Hematopoietic multipotent progenitor cell treated with erythropoietin and hydrocortisone succinate and interleukin-3 and kit ligand, for 17 days (in vitro differentiated cells): ENCODE results near the gene SEC61A2.
"Not testable (repeated sequence)": the region's sequence is repeated elsewhere in the genome, so short reads cannot be mapped to it uniquely, and the experiment has no call there.

Experiments used
- DNase-seq: peaks from one replicate; pipeline ENCODE4 v3.0.0-alpha.2; 2015; ENCODE audit warnings: low spot score

Gene SEC61A2

DNA sequence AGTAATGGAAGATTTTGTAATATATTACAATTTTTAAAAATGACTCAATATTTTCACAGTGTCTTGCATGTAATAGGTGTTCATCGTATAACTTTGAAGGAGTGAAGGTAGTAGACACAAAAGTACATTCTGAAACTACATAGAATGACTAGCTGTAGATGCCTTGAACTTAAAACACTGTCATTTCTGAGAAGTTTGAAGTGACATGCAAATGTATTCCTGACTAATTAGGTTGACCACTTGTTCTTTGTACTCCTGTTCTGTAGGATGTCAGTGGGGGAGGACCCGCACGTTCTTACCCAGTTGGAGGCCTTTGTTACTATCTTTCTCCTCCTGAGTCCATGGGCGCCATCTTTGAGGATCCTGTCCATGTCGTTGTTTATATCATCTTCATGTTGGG is 31.2 kb downstream of the SEC61A2 start:
- no peak for DNase-seq

DNA sequence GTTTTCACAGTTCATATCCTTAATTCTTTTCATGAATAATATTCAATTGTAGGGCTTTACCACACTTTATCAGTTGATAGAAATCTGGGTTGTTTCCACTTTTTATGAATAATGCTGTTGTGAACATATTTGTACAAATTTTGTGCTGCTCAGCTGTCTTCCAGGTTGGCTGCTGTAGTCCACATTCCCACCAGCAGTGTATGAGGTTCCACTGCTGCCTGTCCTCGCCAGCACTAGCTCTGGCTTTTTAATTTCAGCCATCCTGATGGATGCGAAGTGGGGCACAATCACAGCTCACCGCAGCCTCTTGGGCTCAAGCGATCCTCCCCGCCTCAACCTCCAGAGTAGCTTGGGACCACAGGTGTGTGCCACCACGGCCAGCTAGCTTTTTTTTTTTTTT is 33.5 kb downstream of the SEC61A2 start:
- no peak for DNase-seq

DNA sequence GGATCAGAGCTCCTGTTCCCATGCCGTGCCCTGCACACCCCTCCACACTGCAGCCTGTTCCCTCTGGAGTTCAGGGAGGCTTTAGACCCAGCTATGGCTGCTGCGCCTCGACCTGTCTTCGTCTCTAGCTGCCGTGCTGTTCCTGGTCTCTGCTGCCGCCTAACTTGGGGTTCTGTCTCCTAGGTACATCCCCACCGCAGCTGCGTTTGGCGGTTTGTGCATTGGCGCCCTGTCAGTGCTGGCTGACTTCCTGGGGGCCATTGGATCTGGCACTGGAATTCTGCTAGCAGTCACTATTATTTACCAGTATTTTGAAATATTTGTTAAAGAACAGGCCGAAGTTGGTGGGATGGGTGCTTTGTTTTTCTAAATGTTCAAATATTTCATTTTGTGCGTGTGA is 34.6 kb downstream of the SEC61A2 start:
- no peak for DNase-seq

GRCh38 chr10:12165036-12165435 is 35.6 kb downstream of the SEC61A2 start:
- no peak for DNase-seq

- no peak for DNase-seq
Observed at GRCh38 chr10:12165999-12166775, 36.7 kb downstream of the SEC61A2 start.

DNA sequence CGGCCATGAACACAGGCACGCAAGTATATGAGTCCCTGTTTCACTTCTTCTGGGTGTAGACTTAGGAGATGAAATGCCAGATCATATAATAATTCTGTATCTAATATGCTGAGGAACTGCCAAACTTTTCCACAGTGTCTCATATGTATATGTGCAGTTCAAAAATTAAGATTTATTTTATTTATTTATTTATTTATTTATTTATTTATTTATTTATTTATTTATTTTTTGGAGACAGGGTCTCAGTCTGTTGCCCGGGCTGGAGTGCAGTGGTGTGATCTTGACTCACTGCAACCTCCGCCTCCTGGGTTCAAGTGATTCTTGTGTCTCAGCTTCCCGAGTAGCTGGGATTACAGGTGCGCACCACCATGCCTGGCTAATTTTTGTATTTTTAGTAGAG is 42.0 kb downstream of the SEC61A2 start:
- DNase-seq: not testable (repeated sequence)

DNA sequence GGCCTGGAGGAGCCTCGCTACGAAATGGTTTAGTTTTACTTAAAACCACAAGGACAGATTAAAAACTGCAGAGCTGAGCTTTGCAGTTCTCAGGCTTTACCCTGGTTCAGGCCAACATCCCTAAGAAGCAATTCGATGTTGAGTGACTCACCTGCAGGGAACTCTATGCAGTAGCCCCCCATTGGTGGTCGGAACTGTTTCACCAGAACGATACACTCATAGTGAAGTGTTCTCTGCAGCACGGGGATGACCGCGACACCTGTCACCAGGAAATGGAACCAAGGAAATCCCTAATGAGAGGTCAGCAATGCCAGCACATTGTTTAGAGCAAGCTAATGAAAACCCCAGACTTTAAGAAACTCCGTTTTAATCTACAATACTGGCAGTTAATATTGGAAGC is 48.2 kb downstream of the SEC61A2 start:
- DNase-seq: no peak

GRCh38 chr10:12179606-12180170 is 50.2 kb downstream of the SEC61A2 start:
- DNase-seq: no peak

DNA sequence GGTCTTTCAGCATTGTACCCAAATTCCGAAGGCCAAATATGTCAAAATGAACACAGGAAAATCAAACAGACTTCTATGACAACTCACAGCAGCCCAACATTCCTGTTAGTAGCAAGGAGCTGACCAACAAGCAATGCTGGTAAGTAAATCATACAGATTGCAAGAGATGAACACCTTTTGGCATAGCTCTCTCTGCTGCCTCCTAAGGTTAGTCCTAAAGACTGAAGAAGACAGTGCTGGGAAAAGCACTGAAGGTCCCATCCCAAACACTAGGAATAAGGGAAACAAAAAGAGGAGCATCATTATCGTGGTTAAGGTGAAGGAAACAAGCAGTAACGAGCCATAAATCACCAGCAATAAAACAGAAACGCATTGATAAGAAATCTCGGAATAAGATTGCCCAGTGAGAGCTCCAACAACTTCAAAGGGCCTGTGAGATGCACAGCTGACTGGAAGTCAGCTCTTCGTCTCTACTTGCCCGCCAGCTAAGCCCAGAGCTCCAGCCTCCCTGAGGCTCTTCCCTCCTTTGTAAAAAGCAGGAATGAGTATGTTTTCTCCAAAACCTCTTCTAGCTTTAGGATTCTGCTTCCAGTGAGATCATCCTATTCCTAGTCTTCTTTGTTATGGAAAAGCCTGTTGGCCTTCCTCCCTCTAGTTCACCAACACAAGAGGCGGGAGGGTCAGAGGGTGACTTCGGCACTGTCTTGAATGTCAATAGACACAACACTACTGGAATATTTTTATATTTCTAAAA is 50.9 kb downstream of the SEC61A2 start:
- no peak for DNase-seq

DNA sequence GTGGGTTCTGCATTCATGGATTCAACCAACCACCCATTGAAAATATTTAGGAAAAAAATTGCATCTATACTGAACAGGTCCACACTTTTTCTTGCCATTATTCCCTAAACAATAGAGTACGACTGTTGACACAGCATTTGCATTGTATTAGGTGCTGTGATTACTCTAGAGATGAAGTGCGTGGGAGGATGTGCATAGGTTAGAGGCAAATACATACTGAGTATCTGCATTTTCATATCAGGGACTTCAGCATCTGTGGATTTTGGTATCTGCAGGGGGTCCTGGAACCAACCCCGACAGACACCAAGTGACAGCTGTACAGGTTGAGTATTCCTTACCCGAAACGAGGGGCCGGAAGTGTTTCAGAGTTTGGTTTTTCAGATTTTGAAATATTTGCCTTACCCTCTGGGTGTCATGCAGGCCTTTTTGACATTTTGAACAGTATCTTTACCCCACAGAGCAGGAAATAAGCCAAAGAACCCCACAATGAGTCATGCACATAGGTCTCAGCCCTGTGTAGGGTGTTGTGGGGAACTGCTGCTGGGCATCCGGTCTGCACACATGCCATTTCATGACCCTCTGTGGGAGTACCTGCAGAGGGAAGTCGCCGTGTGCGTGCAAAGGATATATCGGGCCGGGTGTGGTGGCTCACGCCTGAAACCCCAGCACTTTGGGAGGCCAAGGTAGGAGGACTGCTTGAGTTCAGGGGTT is 51.7 kb downstream of the SEC61A2 start:
- DNase-seq: no peak

GRCh38 chr10:12184165-12184564 is 54.7 kb downstream of the SEC61A2 start:
- no peak for DNase-seq

GRCh38 chr10:12186323-12186722 is 56.8 kb downstream of the SEC61A2 start:
- DNase-seq: no peak

DNA sequence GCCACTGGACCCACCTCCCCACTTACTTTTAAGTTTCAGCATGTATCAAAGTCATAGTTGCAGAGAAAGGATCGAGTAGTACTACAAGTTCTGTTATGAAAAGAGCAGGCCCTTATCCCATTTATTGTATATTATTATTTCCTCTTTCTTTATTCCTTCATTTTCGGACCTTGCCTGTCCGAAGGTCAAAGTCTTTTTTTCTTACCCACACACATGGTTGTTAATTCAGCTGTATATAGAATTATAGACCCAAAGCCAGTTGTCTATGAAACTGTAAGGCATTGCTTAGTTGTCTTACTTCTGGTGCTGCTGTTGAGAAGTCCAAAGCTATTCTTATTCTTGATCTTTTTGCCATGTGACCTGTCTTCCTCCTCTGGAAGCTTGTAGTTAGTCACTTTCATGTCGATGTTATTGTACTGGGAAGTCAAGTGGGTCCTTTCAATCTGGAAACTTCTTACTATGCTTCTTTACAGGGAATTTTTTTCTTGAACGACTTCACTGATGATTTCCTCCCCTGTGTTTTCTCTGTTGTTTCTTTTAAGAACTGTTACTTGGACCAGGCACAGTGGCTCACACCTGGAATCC is 57.9 kb downstream of the SEC61A2 start:
- DNase-seq: no peak

- DNase-seq: no peak
Observed at GRCh38 chr10:12188656-12189055, 59.2 kb downstream of the SEC61A2 start.

DNA sequence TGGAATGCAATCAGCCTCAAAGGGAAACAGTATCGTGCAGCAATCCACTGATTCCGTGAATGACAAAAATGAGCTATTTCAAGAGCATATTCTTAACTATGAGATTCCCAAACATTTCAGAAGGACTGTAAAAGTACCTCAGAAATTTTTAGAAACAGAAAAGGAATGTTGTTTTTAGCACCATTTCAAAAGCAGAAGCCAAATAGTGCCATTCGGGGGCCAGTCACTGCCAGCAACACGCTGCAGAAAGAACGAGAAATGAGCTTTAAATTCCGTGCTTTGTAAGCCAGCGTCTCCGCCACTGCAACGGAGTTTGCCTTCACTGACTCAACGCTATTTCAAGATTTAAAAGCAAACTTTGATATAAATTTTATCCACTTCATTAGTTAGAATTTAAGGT is 59.9 kb downstream of the SEC61A2 start:
- DNase-seq: no peak

DNA sequence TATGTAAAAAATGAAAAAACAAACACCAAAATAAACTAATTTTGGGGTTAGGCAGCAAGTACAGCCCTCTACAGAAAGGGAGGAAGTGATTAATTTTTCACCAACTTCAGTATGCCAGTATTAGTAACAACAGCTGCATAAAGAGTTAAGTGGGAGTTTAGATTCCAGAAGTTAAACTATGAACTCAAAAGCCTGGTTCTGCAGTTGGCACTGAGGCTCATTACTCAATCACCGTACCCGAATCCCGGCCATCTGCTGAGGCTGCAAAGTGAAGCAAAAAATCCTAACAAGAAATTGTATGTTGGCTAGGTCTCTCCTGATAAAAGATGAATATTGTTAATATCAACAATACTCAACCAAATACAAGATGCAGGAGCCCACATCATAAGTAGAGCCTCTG is 62.2 kb downstream of the SEC61A2 start:
- DNase-seq: no peak

DNA sequence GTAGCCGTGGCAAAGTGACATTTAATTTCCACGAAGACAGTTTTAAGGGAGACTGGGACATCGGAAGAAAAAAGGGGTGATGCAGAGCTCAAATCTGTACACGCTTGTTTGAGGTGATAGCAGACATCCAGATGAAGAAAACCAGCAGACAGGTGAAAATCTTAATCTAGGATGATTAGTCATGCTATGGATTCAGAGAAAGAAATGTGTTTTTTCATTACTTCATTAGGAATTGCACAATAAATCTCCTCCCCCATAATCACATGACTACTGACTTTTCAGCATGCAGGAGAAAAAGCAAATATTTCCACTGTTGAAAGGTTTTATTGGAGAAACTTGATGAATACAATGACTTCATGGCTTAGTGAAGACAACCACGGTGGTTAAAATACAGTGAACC is 63.7 kb downstream of the SEC61A2 start:
- no peak for DNase-seq

DNA sequence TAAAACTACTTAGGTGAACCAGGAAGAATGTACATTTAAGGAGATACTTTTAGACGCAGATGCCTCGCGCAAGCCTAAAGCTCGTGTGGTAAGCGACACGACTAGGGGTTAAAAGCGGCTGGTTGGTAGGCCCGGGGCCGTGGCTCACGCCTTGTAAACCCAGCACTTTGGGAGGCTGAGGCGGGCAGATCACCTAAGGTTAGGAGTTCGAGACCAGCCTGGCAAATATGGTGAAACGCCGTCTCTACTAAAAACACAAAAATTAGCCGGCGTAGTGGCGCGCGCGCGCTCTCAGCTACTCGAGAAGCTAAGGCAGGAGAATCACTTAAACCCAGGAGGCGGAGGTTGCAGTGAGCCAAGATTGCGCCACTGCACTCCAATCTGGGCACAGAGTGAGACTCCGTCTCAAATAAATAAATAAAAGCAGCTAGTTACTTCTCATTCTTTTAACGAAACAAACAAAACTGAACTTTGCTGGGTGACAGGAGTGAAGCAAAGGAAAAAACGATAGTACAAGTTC is 65.3 kb downstream of the SEC61A2 start:
- no peak for DNase-seq

GRCh38 chr10:12195281-12195602 is 65.8 kb downstream of the SEC61A2 start:
- no peak for DNase-seq

DNA sequence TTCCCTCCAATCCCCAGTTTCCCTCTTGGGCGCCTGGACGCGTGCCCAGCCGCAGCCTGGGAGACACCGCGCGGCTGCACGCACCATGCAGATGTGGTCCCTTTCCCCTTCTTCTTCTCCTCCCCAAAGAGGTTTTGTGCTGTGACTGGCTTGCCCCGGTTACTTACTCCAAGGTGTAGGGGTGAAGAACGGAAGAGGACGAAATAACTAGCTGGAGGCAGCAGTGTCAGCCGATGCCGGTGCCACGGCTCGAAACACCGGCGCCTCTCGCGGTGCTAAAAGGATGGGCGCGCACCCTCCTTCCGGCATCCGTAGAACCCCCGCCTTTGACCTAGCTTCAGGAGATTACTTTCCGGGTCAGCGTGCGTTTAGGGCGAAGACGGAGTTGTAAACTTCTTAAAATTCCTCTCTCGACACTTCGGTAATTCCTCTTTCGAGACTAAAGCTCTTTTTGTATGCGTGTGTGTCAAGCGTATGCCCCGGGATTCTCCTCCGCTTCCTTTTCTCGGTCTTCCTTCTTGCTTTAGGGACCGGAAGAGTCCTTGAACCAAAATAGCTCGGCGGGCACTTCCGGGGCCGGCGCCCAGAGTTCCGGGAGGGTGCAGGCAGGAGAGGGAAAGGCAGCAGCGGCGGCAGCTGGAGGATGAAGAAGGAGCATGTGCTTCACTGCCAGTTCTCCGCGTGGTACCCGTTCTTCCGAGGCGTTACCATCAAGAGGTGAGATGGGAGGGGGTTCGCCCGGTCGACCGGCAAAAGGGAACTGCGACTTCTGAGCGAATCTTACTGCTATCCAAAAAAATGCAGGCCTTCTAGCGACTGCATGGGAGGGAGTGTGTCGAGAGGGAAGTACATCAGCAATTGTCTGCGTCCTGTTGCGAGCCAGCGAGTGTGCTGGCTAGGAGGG is 66.4 kb downstream of the SEC61A2 start, which contains the start of the genes CDC123 and NUDT5:
Gene CDC123 (plus strand): TSS at position 586 of the 904 bp plus-strand sequence. CDS start 58 bp downstream, at position 644.
Gene NUDT5 (minus strand): TSS at position 289 of the 904 bp plus-strand sequence. CDS start 9,600 bp downstream, outside the sequence.
- peak; percentile 87 for DNase-seq
